ENCODE data around the gene DALRD3.
"Not testable (repeated sequence)": the region's sequence is repeated elsewhere in the genome, so short reads cannot be mapped to it uniquely, and the experiment has no call there.

The DALRD3 gene

DNA sequence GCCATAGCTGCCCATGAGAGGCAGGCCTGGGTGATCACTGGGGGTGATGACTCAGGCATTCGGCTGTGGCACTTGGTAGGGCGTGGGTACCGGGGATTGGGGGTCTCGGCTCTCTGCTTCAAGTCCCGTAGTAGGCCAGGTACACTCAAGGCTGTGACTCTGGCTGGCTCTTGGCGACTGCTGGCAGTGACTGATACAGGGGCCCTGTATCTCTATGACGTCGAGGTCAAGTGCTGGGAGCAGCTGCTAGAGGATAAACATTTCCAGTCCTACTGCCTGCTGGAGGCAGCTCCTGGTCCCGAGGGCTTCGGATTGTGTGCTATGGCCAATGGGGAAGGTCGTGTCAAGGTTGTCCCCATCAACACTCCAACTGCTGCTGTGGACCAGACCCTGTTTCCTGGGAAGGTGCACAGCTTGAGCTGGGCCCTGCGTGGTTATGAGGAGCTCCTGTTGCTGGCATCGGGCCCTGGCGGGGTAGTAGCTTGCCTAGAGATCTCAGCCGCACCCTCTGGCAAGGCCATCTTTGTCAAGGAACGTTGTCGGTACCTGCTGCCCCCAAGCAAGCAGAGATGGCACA, 5.9 kb downstream of the DALRD3 start:
- H3K4me3 ChIP-seq (ENCODE audit: low read length), result no peak overlapping the region
- DNase-seq (ENCODE audit: low read depth), result no peak
- TF ChIP-seq, protein P1, sequence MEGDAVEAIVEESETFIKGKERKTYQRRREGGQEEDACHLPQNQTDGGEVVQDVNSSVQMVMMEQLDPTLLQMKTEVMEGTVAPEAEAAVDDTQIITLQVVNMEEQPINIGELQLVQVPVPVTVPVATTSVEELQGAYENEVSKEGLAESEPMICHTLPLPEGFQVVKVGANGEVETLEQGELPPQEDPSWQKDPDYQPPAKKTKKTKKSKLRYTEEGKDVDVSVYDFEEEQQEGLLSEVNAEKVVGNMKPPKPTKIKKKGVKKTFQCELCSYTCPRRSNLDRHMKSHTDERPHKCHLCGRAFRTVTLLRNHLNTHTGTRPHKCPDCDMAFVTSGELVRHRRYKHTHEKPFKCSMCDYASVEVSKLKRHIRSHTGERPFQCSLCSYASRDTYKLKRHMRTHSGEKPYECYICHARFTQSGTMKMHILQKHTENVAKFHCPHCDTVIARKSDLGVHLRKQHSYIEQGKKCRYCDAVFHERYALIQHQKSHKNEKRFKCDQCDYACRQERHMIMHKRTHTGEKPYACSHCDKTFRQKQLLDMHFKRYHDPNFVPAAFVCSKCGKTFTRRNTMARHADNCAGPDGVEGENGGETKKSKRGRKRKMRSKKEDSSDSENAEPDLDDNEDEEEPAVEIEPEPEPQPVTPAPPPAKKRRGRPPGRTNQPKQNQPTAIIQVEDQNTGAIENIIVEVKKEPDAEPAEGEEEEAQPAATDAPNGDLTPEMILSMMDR (IDR thresholded peaks at IDR 0.05; ENCODE audit: insufficient read depth, low read depth, low read length, missing control alignments), result no peak

GRCh38 chr3:49009396-49009795, 9.0 kb downstream of the DALRD3 start:
- DNase-seq (ENCODE audit: low read depth), result no peak

DNA sequence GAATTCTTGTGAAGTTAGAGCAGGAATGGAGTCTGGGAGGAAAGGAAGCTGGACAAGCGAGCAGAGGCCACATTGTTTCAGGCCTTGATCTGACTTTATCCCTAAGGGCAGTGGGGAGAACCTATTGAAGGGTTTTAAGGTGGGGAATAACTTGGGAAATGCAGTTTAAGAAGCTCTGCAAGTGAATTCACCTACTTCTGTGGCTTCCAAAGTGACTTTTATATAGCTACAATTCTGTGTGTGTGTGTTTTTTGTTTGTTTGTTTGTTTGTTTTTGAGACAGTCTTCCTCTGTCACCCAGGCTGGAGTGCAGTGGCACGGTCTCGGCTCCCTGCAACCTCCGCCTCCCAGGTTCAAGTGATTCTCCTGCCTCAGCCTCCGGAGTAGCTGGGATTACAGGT, 9.8 kb downstream of the DALRD3 start:
- not testable (repeated sequence) for DNase-seq (ENCODE audit: low read depth)
- peak overlapping the region; percentile 82 for H3K4me3 ChIP-seq (ENCODE audit: low read length)

More at GRCh38 chr3:49009396-49009795, 9.0 kb downstream of the DALRD3 start:
- TF ChIP-seq, protein P1 (IDR thresholded peaks at IDR 0.05; ENCODE audit: insufficient read depth, low read depth, low read length, missing control alignments), result no peak
- no peak overlapping the region for H3K4me3 ChIP-seq (ENCODE audit: low read length)

- peak; percentile 89 for DNase-seq (ENCODE audit: low read depth)
- TF ChIP-seq, protein P1 (IDR thresholded peaks at IDR 0.05; ENCODE audit: insufficient read depth, low read depth, low read length, missing control alignments), result no peak
Observed at GRCh38 chr3:49007771-49008528, 10.4 kb downstream of the DALRD3 start.

DNA sequence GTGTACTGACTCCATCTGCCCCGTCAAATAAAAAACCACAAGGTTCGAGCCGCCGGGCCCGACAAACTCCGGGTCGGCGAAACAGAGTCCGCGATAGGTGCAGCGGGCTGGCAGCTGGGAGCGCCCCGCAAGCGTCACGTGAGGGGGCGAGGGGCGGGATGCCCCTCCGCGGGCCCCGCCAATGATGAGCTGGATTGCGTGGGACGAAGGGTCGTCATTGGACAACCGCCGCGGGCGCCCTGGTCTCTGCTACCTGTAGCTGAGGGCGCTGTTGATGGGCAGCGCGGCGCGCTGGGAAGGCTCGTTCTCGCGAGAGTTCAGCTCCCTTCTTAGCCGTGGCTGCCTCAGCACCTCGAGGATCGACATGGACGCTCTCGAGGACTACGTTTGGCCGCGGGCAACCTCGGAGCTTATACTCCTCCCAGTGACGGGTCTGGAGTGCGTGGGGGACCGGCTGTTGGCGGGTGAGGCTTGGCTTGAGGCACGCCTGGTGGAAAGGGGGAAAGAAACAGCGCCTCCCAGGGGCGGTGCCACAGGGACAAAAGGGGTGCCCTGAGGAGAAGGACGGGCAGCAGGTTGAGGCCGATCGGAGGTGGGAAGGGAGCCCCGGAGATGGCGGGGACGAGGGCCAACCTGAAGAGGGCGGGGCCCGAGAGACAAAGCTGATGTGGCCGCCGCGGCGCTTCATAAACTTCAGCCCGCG, 11.2 kb downstream of the DALRD3 start, which contains the start of gene WDR6:
Gene WDR6, plus strand, starts transcription at position 324 of the 703 bp plus-strand sequence. Its CDS starts 41 bp downstream, at position 365.
- TF ChIP-seq, protein P1 (IDR thresholded peaks at IDR 0.05; ENCODE audit: insufficient read depth, low read depth, low read length, missing control alignments), result peak; percentile 31
- peak within 1 kb of the TSS; percentile 82 for H3K4me3 ChIP-seq (ENCODE audit: low read length)
- DNase-seq (ENCODE audit: low read depth), result peak; percentile 97

More at GRCh38 chr3:49007771-49008528, 10.4 kb downstream of the DALRD3 start:
- peak overlapping the region; percentile 82 for H3K4me3 ChIP-seq (ENCODE audit: low read length)

DNA sequence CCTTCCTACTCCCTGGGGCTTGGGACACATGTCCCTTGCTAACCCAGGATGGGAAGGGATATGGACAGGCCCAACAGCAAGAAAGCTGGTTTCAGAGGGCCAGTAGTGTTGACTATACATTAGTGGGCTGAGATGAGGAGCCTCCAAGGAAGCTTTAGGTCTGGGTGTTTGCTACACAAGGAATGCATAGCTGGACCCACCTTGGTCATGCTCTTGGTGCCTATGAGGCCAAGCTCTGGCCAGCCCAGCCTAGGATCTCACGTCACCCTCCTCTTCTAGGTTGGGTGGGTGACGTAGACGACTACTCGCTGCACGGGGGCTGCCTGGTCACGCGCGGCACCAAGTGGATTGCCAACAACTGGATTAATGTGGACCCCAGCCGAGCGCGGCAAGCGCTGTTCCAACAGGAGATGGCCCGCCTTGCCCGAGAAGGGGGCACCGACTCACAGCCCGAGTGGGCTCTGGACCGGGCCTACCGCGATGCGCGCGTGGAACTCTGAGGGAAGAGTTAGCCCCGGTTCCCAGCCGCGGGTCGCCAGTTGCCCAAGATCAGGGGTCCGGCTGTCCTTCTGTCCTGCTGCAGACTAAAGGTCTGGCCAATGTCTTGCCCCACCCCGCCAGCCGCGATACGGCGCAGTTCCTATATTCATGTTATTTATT, 11.8 kb downstream of the DALRD3 start:
- H3K4me3 ChIP-seq (ENCODE audit: low read length), result peak overlapping the region; percentile 82
- TF ChIP-seq, protein P1 (IDR thresholded peaks at IDR 0.05; ENCODE audit: insufficient read depth, low read depth, low read length, missing control alignments), result no peak
- no peak for DNase-seq (ENCODE audit: low read depth)

- H3K4me3 ChIP-seq (ENCODE audit: low read length), result peak overlapping the region; percentile 82
Observed at GRCh38 chr3:49005998-49006397, 12.4 kb downstream of the DALRD3 start.

More at GRCh38 chr3:49005998-49006397, 12.4 kb downstream of the DALRD3 start:
- TF ChIP-seq, protein P1 (IDR thresholded peaks at IDR 0.05; ENCODE audit: insufficient read depth, low read depth, low read length, missing control alignments), result no peak
- no peak for DNase-seq (ENCODE audit: low read depth)
